ENCODE measurements around the gene NUP98. TPM values are rescaled to one million over a fixed set of nuclear protein-coding genes. Genes with fewer than 3 reads are reported as not detected.

The NUP98 gene
- polyA plus RNA-seq, 2 of the 4 experiments (the other 2 are of a cell fraction), result 54.2 to 121 TPM

GRCh38 chr11:3712274-3712673 is 85.1 kb downstream of the NUP98 start:
- POLR2A ChIA-PET, result no interaction called here
- no peak for ATAC-seq
- H3K4me2 ChIP-seq, result no peak overlapping the region
- no peak overlapping the region for H3K27ac ChIP-seq
- TF ChIP-seq ZFP36 (IDR thresholded peaks at IDR 0.05; ENCODE audit: borderline replicate concordance, partially characterized antibody) (no peak), EHF (CRISPR knock-in tag; IDR thresholded peaks at IDR 0.05) (no peak), USF2 (IDR thresholded peaks at IDR 0.05) (no peak), ATOH8 (CRISPR knock-in tag; IDR thresholded peaks at IDR 0.05; ENCODE audit: low read depth) (no peak), MAFK (IDR thresholded peaks at IDR 0.05; ENCODE audit: partially characterized antibody) (no peak), CBX8 (IDR thresholded peaks at IDR 0.05) (no peak), RARB (CRISPR knock-in tag; IDR thresholded peaks at IDR 0.05) (no peak)
- H3K4me3 ChIP-seq, result no peak overlapping the region
- no peaks in the 10 kb centered on the region for H3K9me3 ChIP-seq
- CTCF ChIA-PET, result interaction anchor here (1.0 kb wide), 1 partner anchor 37 kb away, joined by 3 read pairs; no protein-coding TSS in a partner anchor
- DNase-seq (ENCODE audit: low read depth in 1 of 2, low spot score in 1 of 2), result no peak
- no peak for FAIRE-seq
- WGBS (ENCODE audit: missing lambda C conversion rate), result 87% methylated on average over 6 of the region's 6 CpGs
- H3K4me1 ChIP-seq, result no peaks in the 10 kb centered on the region

GRCh38 chr11:3710485-3711259 is 86.7 kb downstream of the NUP98 start:
- TF ChIP-seq MYC (IDR thresholded peaks at IDR 0.05; ENCODE audit: borderline replicate concordance, low read length), result no peak
- TF ChIP-seq PBX3 (IDR thresholded peaks at IDR 0.05), result no peak
- no peak for TF ChIP-seq BHLHE40 (IDR thresholded peaks at IDR 0.05; ENCODE audit: low read depth, low read length)
- no peak for TF ChIP-seq KDM1A (IDR thresholded peaks at IDR 0.05; ENCODE audit: low read depth)
- TF ChIP-seq NR3C1 (IDR thresholded peaks at IDR 0.05), result no peak
- no peak for TF ChIP-seq REST (IDR thresholded peaks at IDR 0.05)
- TF ChIP-seq USF2 (IDR thresholded peaks at IDR 0.05), result no peak
- TF ChIP-seq HDAC2 (IDR thresholded peaks at IDR 0.05), result no peak
- TF ChIP-seq RAD21 (conservative IDR thresholded peaks at IDR 0.05 in 1 of 2, IDR thresholded peaks at IDR 0.05 in 1 of 2), result no peak
- TF ChIP-seq ESRRA (IDR thresholded peaks at IDR 0.05; ENCODE audit: borderline replicate concordance, low read length), result no peak
- TF ChIP-seq HOXA7 (CRISPR knock-in tag; IDR thresholded peaks at IDR 0.05), result no peak
- CTCF ChIA-PET, result interaction anchor here (0.6 to 1.6 kb wide), 4 partner anchors 9 to 350 kb away, joined by 3 to 5 read pairs (median 4); no protein-coding TSS in a partner anchor
- Histone ChIP-seq H3K4me2 (no peak overlapping the region), H3K4me1 (no peaks in the 10 kb centered on the region), H3K4me3 (no peak overlapping the region), H3K9me3 (no peaks in the 10 kb centered on the region), H3K27ac (no peak overlapping the region)
- DNase-seq (ENCODE audit: low read depth in 1 of 2, low spot score in 1 of 2) (no peak), ATAC-seq (no peak), FAIRE-seq (no peak)
- 93% methylated on average over 4 of the region's 4 CpGs for WGBS (ENCODE audit: missing lambda C conversion rate)
- POLR2A ChIA-PET, result no interaction called here

Data from A549 (cell line).